Calu3 (cell line): ENCODE measurements around the gene LCN1. TPM values are rescaled to one million over a fixed set of nuclear protein-coding genes. Genes with fewer than 3 reads are reported as not detected.

Source experiments
- BruUV-seq: library from RNA; stranded (reverse); fragments of 400-500 nt; replicated peaks from 2 replicates; lab custom pipeline; 2021; lab: Mats Ljungman, UMichigan
- CTCF ChIA-PET: fragments of 300-600 bp; sonication (Branson Sonifier 250); formaldehyde crosslinking; loops from one replicate; lab custom pipeline; 2022; ENCODE audit warnings: antibody characterized with exemption; lab: Charles Lee
- DNase-seq: peaks from one replicate; pipeline ENCODE4 v3.0.0; 2022
- H3K27ac Mint-ChIP-seq: one replicate; pipeline ENCODE4 v1.8.0; 2022; ENCODE audit warnings: mixed read lengths; ENCODE audit not compliant: unreplicated experiment
- H3K27me3 Mint-ChIP-seq: one replicate; pipeline ENCODE4 v1.8.0; 2022; ENCODE audit warnings: mixed read lengths; ENCODE audit not compliant: unreplicated experiment
- H3K36me3 Mint-ChIP-seq: one replicate; pipeline ENCODE4 v1.8.0; 2022; ENCODE audit warnings: mild to moderate bottlenecking, moderate library complexity, mixed read lengths; ENCODE audit not compliant: insufficient read depth, unreplicated experiment
- H3K4me1 Mint-ChIP-seq: one replicate; pipeline ENCODE4 v1.8.0; 2022; ENCODE audit warnings: mild to moderate bottlenecking, low read depth, mixed read lengths; ENCODE audit not compliant: unreplicated experiment
- H3K4me3 Mint-ChIP-seq: one replicate; pipeline ENCODE4 v1.8.0; 2022; ENCODE audit warnings: mild to moderate bottlenecking, low read depth, moderate library complexity, mixed read lengths; ENCODE audit not compliant: unreplicated experiment
- H3K9me3 Mint-ChIP-seq: one replicate; pipeline ENCODE4 v1.8.0; 2022; ENCODE audit warnings: low read depth, mixed read lengths; ENCODE audit not compliant: unreplicated experiment
- intact Hi-C: fragments of 100-400 bp; cut with micrococcal nuclease; formaldehyde crosslinking; loops from one replicate; pipeline ENCODE4 v1.10.0; 2022; ENCODE audit not compliant: unreplicated experiment
- total RNA-seq: library from RNA; stranded (reverse); gene quantifications from 2 replicates; pipeline ENCODE4 v1.2.3, GENCODE V29; 2022
- TF ChIP-seq, protein P1 (sequence below): fragments of 200-600 bp; IDR thresholded peaks from one replicate; pipeline ENCODE4 v1.8.0; 2022; ENCODE audit warnings: antibody characterized with exemption; ENCODE audit not compliant: unreplicated experiment

Gene LCN1
- total RNA-seq, 1 experiment from 2014 or later, result not detected

DNA sequence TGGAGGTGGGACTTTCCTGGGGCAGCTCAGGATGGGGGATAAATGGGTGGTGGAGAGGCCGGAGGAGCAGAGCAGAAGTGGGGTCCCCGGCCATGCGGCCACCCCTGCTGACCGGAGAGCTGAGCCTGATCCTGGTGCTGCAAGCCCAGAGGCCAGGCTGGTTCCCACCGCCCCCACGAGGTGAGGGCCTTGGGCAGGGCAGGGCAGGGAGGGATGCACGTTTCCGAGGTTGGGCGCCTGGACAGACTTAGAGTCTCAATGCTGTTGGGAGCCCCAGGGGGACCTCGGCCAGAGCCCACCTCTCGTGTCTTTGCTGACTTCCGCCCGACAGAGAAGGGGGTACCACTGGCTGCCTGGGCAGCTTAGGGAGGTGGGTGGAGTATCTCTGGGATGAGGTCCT lies 30.2 kb downstream of the LCN1 start:
- DNase-seq, result no peak
- Mint-ChIP-seq H3K27ac (no peak overlapping the region), H3K4me3 (no peak overlapping the region), H3K9me3 (no peaks in the 10 kb centered on the region), H3K36me3 (peaks cover 6% of the 10 kb centered on the region), H3K27me3 (peaks cover 46% of the 10 kb centered on the region), H3K4me1 (no peaks in the 10 kb centered on the region)
- intact Hi-C loops, result no loop called here
- BruUV-seq, result no TSS peak
- TF ChIP-seq, protein P1, sequence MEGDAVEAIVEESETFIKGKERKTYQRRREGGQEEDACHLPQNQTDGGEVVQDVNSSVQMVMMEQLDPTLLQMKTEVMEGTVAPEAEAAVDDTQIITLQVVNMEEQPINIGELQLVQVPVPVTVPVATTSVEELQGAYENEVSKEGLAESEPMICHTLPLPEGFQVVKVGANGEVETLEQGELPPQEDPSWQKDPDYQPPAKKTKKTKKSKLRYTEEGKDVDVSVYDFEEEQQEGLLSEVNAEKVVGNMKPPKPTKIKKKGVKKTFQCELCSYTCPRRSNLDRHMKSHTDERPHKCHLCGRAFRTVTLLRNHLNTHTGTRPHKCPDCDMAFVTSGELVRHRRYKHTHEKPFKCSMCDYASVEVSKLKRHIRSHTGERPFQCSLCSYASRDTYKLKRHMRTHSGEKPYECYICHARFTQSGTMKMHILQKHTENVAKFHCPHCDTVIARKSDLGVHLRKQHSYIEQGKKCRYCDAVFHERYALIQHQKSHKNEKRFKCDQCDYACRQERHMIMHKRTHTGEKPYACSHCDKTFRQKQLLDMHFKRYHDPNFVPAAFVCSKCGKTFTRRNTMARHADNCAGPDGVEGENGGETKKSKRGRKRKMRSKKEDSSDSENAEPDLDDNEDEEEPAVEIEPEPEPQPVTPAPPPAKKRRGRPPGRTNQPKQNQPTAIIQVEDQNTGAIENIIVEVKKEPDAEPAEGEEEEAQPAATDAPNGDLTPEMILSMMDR, result no peak
- CTCF ChIA-PET, result interaction anchor here (1.0 kb wide), 1 partner anchor 58 kb away, joined by 5 read pairs; no protein-coding TSS in a partner anchor

DNA sequence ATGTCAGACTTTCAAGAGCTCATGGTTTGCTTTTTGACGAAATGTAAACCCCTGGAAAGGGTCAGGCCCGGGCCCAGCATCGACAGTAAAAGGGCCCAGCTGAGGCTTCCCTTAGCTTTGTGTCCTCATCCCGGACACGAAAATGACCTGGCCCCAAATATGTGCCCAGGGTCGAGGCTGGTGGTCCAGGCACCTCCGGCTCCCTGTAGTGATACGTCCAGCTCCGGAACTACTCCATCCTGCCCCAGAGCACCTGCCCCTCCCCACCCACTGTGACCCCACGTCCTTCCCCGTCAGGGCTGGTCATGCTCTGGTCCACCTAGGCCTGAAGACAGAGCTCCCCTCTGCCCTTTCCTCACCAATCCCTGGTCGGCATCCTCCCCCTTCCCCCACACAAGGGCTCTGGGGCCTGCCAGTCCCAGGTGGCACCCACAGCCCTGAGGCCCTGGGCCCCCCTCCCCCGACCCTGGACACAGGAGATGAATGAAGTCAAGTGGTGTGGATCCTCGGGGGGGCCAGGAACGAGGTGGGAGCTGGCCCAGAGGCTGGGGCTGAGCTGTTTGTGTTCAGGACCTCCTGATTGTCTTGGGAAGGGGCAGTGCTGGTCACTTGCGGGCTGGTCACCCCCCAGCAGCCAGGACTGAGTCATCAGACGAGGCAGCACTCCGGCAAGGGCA lies 30.9 kb downstream of the LCN1 start:
- no peak overlapping the region for H3K4me3 Mint-ChIP-seq
- intact Hi-C loops, result no loop called here
- CTCF ChIA-PET, result interaction anchor here (1.0 kb wide), 1 partner anchor 57 kb away, joined by 5 read pairs; no protein-coding TSS in a partner anchor
- BruUV-seq, result no TSS peak
- TF ChIP-seq, protein P1, result no peak
- no peak for DNase-seq
- no peaks in the 10 kb centered on the region for H3K4me1 Mint-ChIP-seq
- H3K36me3 Mint-ChIP-seq, result peaks cover 6% of the 10 kb centered on the region
- H3K9me3 Mint-ChIP-seq, result no peaks in the 10 kb centered on the region
- peaks cover 47% of the 10 kb centered on the region for H3K27me3 Mint-ChIP-seq
- no peak overlapping the region for H3K27ac Mint-ChIP-seq

DNA sequence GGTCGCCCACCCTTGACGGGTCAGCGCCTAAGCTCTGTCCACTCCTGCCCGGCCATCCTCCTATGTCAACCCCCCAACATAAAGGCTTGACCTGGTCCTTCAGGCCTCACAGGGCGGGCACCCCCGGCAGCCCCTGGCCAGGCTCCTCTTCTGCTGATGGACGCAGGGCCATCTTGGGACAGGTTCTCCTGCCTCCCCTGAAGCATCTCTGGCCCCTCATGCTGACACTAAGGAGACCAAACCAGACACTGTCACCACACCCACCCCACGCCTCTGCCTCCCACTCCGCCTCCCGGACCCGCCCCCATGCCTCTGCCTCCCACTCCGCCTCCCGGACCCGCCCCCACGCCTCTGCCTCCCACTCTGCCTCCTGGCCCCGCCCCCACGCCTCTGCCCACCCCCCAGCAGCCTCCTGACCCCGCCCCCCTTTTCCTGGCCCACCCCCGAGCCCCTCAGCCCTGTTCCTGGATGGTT lies 31.5 kb downstream of the LCN1 start:
- CTCF ChIA-PET, result no interaction called here
- no peaks in the 10 kb centered on the region for H3K4me1 Mint-ChIP-seq
- intact Hi-C loops, result no loop called here
- no peak overlapping the region for H3K4me3 Mint-ChIP-seq
- BruUV-seq, result no TSS peak
- TF ChIP-seq, protein P1, result no peak
- no peak for DNase-seq
- H3K9me3 Mint-ChIP-seq, result no peaks in the 10 kb centered on the region
- no peak overlapping the region for H3K27ac Mint-ChIP-seq
- peaks cover 6% of the 10 kb centered on the region for H3K36me3 Mint-ChIP-seq
- peaks cover 47% of the 10 kb centered on the region for H3K27me3 Mint-ChIP-seq

DNA sequence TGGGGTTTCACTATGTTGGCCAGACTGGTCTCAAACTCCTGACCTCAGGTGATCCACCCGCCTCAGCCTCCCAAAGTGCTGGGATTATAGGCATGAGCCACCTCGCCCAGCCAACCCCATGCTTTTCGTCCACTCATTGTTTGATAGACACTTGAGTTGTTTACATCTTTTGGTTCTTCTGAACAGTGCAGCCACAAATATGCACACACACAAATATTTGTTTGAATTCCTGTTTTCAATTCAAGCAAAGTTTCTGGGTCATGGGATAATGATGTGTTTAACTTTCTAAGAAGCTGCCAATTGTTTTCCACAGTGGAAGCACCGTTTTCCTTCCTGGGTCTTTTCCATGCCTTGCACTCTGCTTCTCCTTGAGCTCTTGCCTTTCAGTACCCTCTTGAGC lies 33.5 kb downstream of the LCN1 start:
- no peak for DNase-seq
- TF ChIP-seq, protein P1, result no peak
- Mint-ChIP-seq H3K4me3 (no peak overlapping the region), H3K9me3 (no peaks in the 10 kb centered on the region), H3K36me3 (peaks cover 6% of the 10 kb centered on the region), H3K4me1 (no peaks in the 10 kb centered on the region), H3K27ac (no peak overlapping the region), H3K27me3 (peaks cover 62% of the 10 kb centered on the region)
- CTCF ChIA-PET, result no interaction called here
- intact Hi-C loops, result no loop called here
- no TSS peak for BruUV-seq
